ENCODE results near the gene DYSF. TPM values are rescaled to one million over a fixed set of nuclear protein-coding genes. Genes with fewer than 3 reads are reported as not detected.

The DYSF gene
- total and polyA plus RNA-seq, 2 donors (not counting 1 experiment from before 2014, with no cell fraction given), result 0.17 to 0.43 TPM

DNA sequence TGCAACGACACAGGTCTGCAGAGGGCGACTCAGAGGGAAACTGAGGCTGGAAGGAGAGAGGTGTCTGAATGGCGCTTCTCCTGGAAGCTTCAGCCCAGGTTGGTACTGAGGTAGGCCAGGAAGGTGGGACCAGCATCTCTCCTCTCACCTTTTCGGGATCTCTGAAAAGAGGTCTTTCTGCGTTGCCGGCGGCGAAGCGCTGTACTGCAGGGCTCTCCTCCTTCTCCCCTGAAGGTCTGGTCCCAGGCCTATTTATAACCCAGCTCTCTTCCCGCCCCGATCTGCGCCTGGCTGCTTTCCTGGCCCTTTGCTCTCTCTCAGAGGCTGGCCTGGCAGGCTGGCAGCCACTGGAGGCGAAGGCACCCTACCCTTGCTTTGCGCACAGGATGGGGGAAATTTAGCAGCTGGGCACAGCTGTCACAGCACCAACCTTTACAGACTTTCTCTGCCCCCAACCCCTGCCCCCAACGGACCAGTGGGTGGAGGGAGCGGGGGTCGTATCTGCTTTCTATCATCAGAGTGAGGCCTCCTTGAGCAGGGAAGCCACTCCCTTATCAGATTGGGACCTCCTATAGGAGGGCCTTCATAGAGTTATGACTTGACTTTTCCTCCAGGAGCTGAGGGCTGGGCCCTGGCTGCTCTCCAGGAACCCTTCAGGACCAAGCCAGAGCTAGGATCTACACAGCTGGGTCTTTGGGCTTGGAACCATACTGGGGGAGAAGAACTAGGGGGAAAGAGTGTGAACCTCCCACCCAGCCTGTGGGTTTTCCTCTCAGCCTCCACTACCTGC lies 1.1 kb downstream of the DYSF start:
- Histone ChIP-seq H3K9me3 (ENCODE audit: control extremely low read depth in 1 of 3, control insufficient read depth in 2 of 3, insufficient read depth in 1 of 3, low read length in 2 of 3) (peaks cover 0 to 2% (median 0%) of the 10 kb centered on the region in 3 donors), H3K9ac (ENCODE audit: low read length) (peak overlapping the region; percentile 47), H3K4me2 (replicated peaks; ENCODE audit: low read depth, low read length, poor library complexity, severe bottlenecking) (peak overlapping the region; percentile 75), H3K4me1 (ENCODE audit: control insufficient read depth in 2 of 2, insufficient read depth in 2 of 2, low read length in 2 of 2) (peaks cover 24 to 28% of the 10 kb centered on the region in 2 donors), H3K36me3 (replicated peaks in 1 of 2; ENCODE audit: control extremely low read depth in 1 of 2, control insufficient read depth in 1 of 2, extremely low read depth in 1 of 2, insufficient read depth in 2 of 2, low read length in 1 of 2) (no peaks in the 10 kb centered on the region), H3K27ac (ENCODE audit: low read length in 2 of 2) (no peak overlapping the region), H3K79me2 (ENCODE audit: control insufficient read depth, insufficient read depth, low read length) (no peaks in the 10 kb centered on the region), H3K4me3 (ENCODE audit: control extremely low read depth in 1 of 5, extremely low read depth in 1 of 5, insufficient read depth in 1 of 5, low read depth in 2 of 5, low read length in 4 of 5) (peak overlapping the region in 2 of 5 experiments; percentile 43 to 54), H4K20me1 (ENCODE audit: control insufficient read depth, insufficient read depth, low read length, poor library complexity, severe bottlenecking) (no peaks in the 10 kb centered on the region), H3K27me3 (replicated peaks in 1 of 4; ENCODE audit: control extremely low read depth in 1 of 4, control insufficient read depth in 3 of 4, insufficient read depth in 4 of 4, low read length in 3 of 4) (peaks cover 0 to 42% (median 22%) of the 10 kb centered on the region in 4 experiments), H2AFZ (ENCODE audit: insufficient read depth, low read depth, low read length, poor library complexity, severe bottlenecking) (peak overlapping the region; percentile 56)
- ATAC-seq (ENCODE audit: low read depth) (no peak), DNase-seq (no peak)
- Mint-ChIP-seq H3K4me3 (peak overlapping the region; percentile 32), H3K9me3 (ENCODE audit: insufficient read depth) (no peaks in the 10 kb centered on the region), H3K4me1 (peaks cover 19% of the 10 kb centered on the region), H3K27ac (no peak overlapping the region), H3K27me3 (peaks cover 51% of the 10 kb centered on the region)
- TF ChIP-seq, protein P1, sequence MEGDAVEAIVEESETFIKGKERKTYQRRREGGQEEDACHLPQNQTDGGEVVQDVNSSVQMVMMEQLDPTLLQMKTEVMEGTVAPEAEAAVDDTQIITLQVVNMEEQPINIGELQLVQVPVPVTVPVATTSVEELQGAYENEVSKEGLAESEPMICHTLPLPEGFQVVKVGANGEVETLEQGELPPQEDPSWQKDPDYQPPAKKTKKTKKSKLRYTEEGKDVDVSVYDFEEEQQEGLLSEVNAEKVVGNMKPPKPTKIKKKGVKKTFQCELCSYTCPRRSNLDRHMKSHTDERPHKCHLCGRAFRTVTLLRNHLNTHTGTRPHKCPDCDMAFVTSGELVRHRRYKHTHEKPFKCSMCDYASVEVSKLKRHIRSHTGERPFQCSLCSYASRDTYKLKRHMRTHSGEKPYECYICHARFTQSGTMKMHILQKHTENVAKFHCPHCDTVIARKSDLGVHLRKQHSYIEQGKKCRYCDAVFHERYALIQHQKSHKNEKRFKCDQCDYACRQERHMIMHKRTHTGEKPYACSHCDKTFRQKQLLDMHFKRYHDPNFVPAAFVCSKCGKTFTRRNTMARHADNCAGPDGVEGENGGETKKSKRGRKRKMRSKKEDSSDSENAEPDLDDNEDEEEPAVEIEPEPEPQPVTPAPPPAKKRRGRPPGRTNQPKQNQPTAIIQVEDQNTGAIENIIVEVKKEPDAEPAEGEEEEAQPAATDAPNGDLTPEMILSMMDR (IDR thresholded peaks at IDR 0.05), result no peak
- no peak for TF ChIP-seq EZH2 (IDR thresholded peaks at IDR 0.05; ENCODE audit: borderline replicate concordance, insufficient read depth, low read depth, low read length, poor library complexity, severe bottlenecking)
- intact Hi-C loops (cut with micrococcal nuclease), result no loop called here
- POLR2A ChIA-PET, result interaction anchor here (0.6 kb wide), 1 partner anchor 37 kb away, joined by 3 read pairs; no protein-coding TSS in a partner anchor
- CTCF ChIA-PET, result no interaction called here
- 63% methylated on average over 16 of the region's 17 CpGs for WGBS (ENCODE audit: insufficient coverage)

Measured in B cell (primary cell).